H1 (cell line): ENCODE results near the gene TEAD3. TPM values are rescaled to one million over a fixed set of nuclear protein-coding genes. Genes with fewer than 3 reads are reported as not detected.
A peak's percentile ranks its signal among the peaks of the same experiment; 100 is the strongest.

Source experiments
- BCL11A ChIP-seq, 2 experiments: IDR thresholded peaks; one replicate each; pipeline ENCODE4 v1.6.1; 2011; ENCODE audit warnings: low read depth in 2 of 2, low read length in 2 of 2, mild to moderate bottlenecking in 2 of 2
- E2F6 ChIP-seq: IDR thresholded peaks from 2 replicates; pipeline ENCODE4 v1.6.1; 2012; ENCODE audit warnings: inconsistent platforms
- FOSL1 ChIP-seq: IDR thresholded peaks from 2 replicates; pipeline ENCODE4 v1.6.1; 2011; ENCODE audit warnings: mild to moderate bottlenecking, low read depth, low read length, moderate library complexity; ENCODE audit not compliant: insufficient read depth
- GTF2F1 ChIP-seq: IDR thresholded peaks from 2 replicates; pipeline ENCODE4 v1.6.1; 2012; ENCODE audit warnings: low read depth, low read length, improper control_type of control experiment, borderline replicate concordance
- HDAC6 ChIP-seq: IDR thresholded peaks from one replicate; pipeline ENCODE4 v1.7.1; 2012; ENCODE audit warnings: low read depth, mild to moderate bottlenecking, inconsistent platforms, low read length, moderate library complexity
- KDM5A ChIP-seq: fragments of 200-600 bp; IDR thresholded peaks from 2 replicates; pipeline ENCODE4 v1.7.1; 2012; ENCODE audit warnings: mild to moderate bottlenecking, low read length, inconsistent platforms, mixed read lengths
- MAX ChIP-seq: IDR thresholded peaks from 2 replicates; pipeline ENCODE4 v1.6.1; 2012; ENCODE audit warnings: inconsistent platforms
- POLR2AphosphoS5 ChIP-seq: IDR thresholded peaks from 2 replicates; pipeline ENCODE4 v1.6.1; 2011; ENCODE audit warnings: low read depth, low read length
- SAP30 ChIP-seq: fragments of 300-600 bp; sonication (generic); IDR thresholded peaks from 2 replicates; pipeline ENCODE4 v1.7.1; 2012; ENCODE audit warnings: low read length, moderate library complexity, mild to moderate bottlenecking, inconsistent platforms; ENCODE audit not compliant: insufficient read depth, insufficient replicate concordance
- SIN3A ChIP-seq, 2 experiments: IDR thresholded peaks in 1 of 2; conservative IDR thresholded peaks in 1 of 2; 2 replicates each; pipeline ENCODE4 v1.6.1; 2011 to 2012; ENCODE audit warnings: low read length in 2 of 2, improper control_type of control experiment in 1 of 2, low read depth in 1 of 2, mild to moderate bottlenecking in 1 of 2
- SIRT6 ChIP-seq: IDR thresholded peaks from one replicate; pipeline ENCODE4 v1.7.1; 2012; ENCODE audit warnings: low read length, inconsistent platforms
- TAF7 ChIP-seq: optimal IDR thresholded peaks from 2 replicates; pipeline ENCODE3; 2011; ENCODE audit warnings: low read depth, mild to moderate bottlenecking, inconsistent platforms, low read length, moderate library complexity, borderline replicate concordance
- TBP ChIP-seq: IDR thresholded peaks from 2 replicates; pipeline ENCODE4 v1.6.1; 2011; ENCODE audit warnings: low read depth, low read length, improper control_type of control experiment
- polyA plus RNA-seq, 7 experiments: library from polyadenylated mRNA; depleted of rRNA in 3 of 7; stranded (reverse) in 5 of 7; unstranded in 2 of 7; fragments of >200 nt in 5 of 7; fragments of 200-250 nt in 2 of 7; gene quantifications; 1 replicate in 5 of 7; 2 replicates in 1 of 7; 4 replicates in 1 of 7; pipeline versions ENCODE4 v1.2.1 to v1.2.3, GENCODE V29; 2011 to 2013; ENCODE audit warnings: missing spikeins in 2 of 7, mixed read lengths in 2 of 7
- total RNA-seq: library from RNA; stranded (reverse); fragmentation: NEBNext Ultra II Directional; extraction: Animal tissue kit (Norgen Biotek cat#: 25700); gene quantifications from 2 replicates; pipeline ENCODE4 v1.2.1, GENCODE V29; 2021
- TF ChIP-seq, protein P1 (sequence below): IDR thresholded peaks from 2 replicates; pipeline ENCODE4 v1.6.1; 2011; ENCODE audit warnings: low read length, improper control_type of control experiment

The TEAD3 gene
- total and polyA plus RNA-seq, 2 of the 8 experiments (the other 6 are each of a cell fraction or from before 2014, with no cell fraction given), result 20.1 to 28.7 TPM

DNA sequence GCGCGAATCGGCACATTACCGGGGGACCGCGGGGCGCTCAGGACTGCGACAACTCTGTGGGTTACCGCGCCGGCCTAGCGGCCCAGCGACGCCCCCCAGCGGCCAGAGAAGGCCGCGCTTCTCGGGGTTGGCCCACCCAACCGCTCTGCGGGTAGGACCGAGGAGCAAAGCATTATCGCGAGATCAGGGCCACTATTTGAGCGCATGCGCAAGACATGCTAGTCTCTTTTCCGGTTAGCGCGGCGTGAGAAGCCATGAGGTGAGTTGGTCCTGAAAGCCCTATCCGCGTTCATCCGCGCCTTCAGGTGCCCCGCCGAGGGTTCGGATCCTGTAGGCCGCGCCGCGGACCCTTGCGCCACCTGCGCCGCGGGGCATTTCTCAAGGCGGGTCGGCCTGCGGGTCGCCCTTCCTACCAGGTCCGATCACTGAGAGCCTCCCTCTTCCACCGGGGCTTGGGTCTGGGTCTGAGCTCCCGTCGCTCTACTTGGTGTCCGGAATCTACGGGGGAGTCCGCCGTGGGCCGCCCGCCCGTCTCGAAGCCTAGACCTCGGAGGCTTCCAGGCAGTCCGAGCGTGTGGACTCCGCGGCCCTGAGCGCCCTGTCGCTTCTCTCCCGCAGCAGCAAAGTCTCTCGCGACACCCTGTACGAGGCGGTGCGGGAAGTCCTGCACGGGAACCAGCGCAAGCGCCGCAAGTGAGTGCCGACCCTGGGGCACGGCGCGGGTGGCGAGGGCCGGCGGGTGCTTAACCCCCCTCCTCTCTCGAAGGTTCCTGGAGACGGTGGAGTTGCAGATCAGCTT, 28.5 kb downstream of the TEAD3 start, which contains the start of gene RPL10A (continued):
- peak; percentile 99 for TF ChIP-seq TAF7
- peak; percentile 87 for TF ChIP-seq MAX
- peak; percentile 92 for TF ChIP-seq GTF2F1
- TF ChIP-seq FOSL1, result no peak
- TF ChIP-seq TBP, result peak; percentile 98
- TF ChIP-seq SAP30, result no peak
- no peak for TF ChIP-seq HDAC6
- no peak for TF ChIP-seq BCL11A (IDR thresholded peaks at IDR 0.05; ENCODE audit: low read depth in 2 of 2, low read length in 2 of 2)
- TF ChIP-seq E2F6, result peak; percentile 44; the same call in 1 of the 2 replicates
- TF ChIP-seq, protein P1, sequence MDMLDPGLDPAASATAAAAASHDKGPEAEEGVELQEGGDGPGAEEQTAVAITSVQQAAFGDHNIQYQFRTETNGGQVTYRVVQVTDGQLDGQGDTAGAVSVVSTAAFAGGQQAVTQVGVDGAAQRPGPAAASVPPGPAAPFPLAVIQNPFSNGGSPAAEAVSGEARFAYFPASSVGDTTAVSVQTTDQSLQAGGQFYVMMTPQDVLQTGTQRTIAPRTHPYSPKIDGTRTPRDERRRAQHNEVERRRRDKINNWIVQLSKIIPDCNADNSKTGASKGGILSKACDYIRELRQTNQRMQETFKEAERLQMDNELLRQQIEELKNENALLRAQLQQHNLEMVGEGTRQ, result no peak
- TF ChIP-seq POLR2AphosphoS5, result peak; percentile 100
- no peak; a peak in 1 of 4 replicates for TF ChIP-seq SIN3A (conservative IDR thresholded peaks at IDR 0.05 in 1 of 2, IDR thresholded peaks at IDR 0.05 in 1 of 2; ENCODE audit: low read depth in 1 of 2, low read length in 2 of 2)
- no peak for TF ChIP-seq KDM5A
- no peak for TF ChIP-seq SIRT6
